HG02938 (cell line): ENCODE results near the gene C5orf63.
A peak's percentile ranks its signal among the peaks of the same experiment; 100 is the strongest.
"Not testable (repeated sequence)": the region's sequence is repeated elsewhere in the genome, so short reads cannot be mapped to it uniquely, and the experiment has no call there.

Source experiments
- ATAC-seq: cut with Tn5 transposase; IDR thresholded peaks from one replicate; pipeline ENCODE4 v1.9.1; 2021; ENCODE audit warnings: mild to moderate bottlenecking, moderate library complexity; ENCODE audit not compliant: unreplicated experiment

Gene C5orf63

GRCh38 chr5:127072861-127073846 lies at the start of gene C5orf63:
C5orf63 (minus strand) TSS chr5:127073502; CDS start chr5:127058995, 14,507 bp downstream.
- peak; percentile 97 for ATAC-seq

- ATAC-seq: no peak
Measured at GRCh38 chr5:127112347-127112864, 39.1 kb upstream of the C5orf63 start.

GRCh38 chr5:127111112-127111511 lies 37.8 kb upstream of the C5orf63 start:
- peak; percentile 86 for ATAC-seq

- not testable (repeated sequence) for ATAC-seq
Measured at GRCh38 chr5:127108624-127109260, 35.4 kb upstream of the C5orf63 start.

- ATAC-seq: no peak
Measured at GRCh38 chr5:127101935-127102334, 28.6 kb upstream of the C5orf63 start.

GRCh38 chr5:127101533-127101932 lies 28.2 kb upstream of the C5orf63 start:
- ATAC-seq: no peak

GRCh38 chr5:127098241-127098640 lies 24.9 kb upstream of the C5orf63 start:
- no peak for ATAC-seq

GRCh38 chr5:127097278-127097677 lies 24.0 kb upstream of the C5orf63 start:
- ATAC-seq: no peak

- no peak for ATAC-seq
Measured at GRCh38 chr5:127096328-127096993, 23.2 kb upstream of the C5orf63 start.

GRCh38 chr5:127094161-127094814 lies 21.0 kb upstream of the C5orf63 start:
- ATAC-seq: no peak

GRCh38 chr5:127092690-127093089 lies 19.4 kb upstream of the C5orf63 start:
- no peak for ATAC-seq

- ATAC-seq: no peak
Measured at GRCh38 chr5:127089191-127089590, 15.9 kb upstream of the C5orf63 start.

- no peak for ATAC-seq
Measured at GRCh38 chr5:127088251-127088650, 14.9 kb upstream of the C5orf63 start.

GRCh38 chr5:127086589-127086988 lies 13.3 kb upstream of the C5orf63 start:
- no peak for ATAC-seq

GRCh38 chr5:127085796-127086195 lies 12.5 kb upstream of the C5orf63 start:
- no peak for ATAC-seq

GRCh38 chr5:127085371-127085770 lies 12.1 kb upstream of the C5orf63 start:
- no peak for ATAC-seq

- no peak for ATAC-seq
Measured at GRCh38 chr5:127084656-127085055, 11.4 kb upstream of the C5orf63 start.

GRCh38 chr5:127083711-127084110 lies 10.4 kb upstream of the C5orf63 start:
- no peak for ATAC-seq

GRCh38 chr5:127079994-127080491 lies 6.7 kb upstream of the C5orf63 start:
- ATAC-seq: no peak

- no peak for ATAC-seq
Measured at GRCh38 chr5:127077366-127077765, 4.1 kb upstream of the C5orf63 start.
